SU-DHL-6 (cell line): ENCODE results near the gene WWP2.

Experiments used
- CTCF ChIP-seq: fragments of 200-600 bp; sonication (generic); IDR thresholded peaks from one replicate; pipeline ENCODE4 v1.5.1; 2017; ENCODE audit warnings: antibody characterized with exemption, mild to moderate bottlenecking, low read length, moderate library complexity; ENCODE audit not compliant: insufficient read depth, poor library complexity, severe bottlenecking
- EZH2phosphoT487 ChIP-seq: fragments of 200-600 bp; sonication (generic), shearing (Covaris generic); conservative IDR thresholded peaks from 2 replicates; pipeline ENCODE4 v1.6.1; 2018; ENCODE audit warnings: mild to moderate bottlenecking, antibody characterized with exemption, low read length, moderate library complexity, mixed read lengths

GRCh38 chr16:69903865-69904415 lies 141.8 kb downstream of the WWP2 start:
- TF ChIP-seq CTCF (no peak), EZH2phosphoT487 (no peak)
